GM19240 (cell line): Measurements from ENCODE around the gene ASPM.

Experiments used
- DNase-seq: peaks from one replicate; pipeline ENCODE4 v3.0.0; 2011; ENCODE audit warnings: low spot score; ENCODE audit not compliant: insufficient read length

Gene ASPM, protein sequence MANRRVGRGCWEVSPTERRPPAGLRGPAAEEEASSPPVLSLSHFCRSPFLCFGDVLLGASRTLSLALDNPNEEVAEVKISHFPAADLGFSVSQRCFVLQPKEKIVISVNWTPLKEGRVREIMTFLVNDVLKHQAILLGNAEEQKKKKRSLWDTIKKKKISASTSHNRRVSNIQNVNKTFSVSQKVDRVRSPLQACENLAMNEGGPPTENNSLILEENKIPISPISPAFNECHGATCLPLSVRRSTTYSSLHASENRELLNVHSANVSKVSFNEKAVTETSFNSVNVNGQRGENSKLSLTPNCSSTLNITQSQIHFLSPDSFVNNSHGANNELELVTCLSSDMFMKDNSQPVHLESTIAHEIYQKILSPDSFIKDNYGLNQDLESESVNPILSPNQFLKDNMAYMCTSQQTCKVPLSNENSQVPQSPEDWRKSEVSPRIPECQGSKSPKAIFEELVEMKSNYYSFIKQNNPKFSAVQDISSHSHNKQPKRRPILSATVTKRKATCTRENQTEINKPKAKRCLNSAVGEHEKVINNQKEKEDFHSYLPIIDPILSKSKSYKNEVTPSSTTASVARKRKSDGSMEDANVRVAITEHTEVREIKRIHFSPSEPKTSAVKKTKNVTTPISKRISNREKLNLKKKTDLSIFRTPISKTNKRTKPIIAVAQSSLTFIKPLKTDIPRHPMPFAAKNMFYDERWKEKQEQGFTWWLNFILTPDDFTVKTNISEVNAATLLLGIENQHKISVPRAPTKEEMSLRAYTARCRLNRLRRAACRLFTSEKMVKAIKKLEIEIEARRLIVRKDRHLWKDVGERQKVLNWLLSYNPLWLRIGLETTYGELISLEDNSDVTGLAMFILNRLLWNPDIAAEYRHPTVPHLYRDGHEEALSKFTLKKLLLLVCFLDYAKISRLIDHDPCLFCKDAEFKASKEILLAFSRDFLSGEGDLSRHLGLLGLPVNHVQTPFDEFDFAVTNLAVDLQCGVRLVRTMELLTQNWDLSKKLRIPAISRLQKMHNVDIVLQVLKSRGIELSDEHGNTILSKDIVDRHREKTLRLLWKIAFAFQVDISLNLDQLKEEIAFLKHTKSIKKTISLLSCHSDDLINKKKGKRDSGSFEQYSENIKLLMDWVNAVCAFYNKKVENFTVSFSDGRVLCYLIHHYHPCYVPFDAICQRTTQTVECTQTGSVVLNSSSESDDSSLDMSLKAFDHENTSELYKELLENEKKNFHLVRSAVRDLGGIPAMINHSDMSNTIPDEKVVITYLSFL (N-terminal part only)

DNA sequence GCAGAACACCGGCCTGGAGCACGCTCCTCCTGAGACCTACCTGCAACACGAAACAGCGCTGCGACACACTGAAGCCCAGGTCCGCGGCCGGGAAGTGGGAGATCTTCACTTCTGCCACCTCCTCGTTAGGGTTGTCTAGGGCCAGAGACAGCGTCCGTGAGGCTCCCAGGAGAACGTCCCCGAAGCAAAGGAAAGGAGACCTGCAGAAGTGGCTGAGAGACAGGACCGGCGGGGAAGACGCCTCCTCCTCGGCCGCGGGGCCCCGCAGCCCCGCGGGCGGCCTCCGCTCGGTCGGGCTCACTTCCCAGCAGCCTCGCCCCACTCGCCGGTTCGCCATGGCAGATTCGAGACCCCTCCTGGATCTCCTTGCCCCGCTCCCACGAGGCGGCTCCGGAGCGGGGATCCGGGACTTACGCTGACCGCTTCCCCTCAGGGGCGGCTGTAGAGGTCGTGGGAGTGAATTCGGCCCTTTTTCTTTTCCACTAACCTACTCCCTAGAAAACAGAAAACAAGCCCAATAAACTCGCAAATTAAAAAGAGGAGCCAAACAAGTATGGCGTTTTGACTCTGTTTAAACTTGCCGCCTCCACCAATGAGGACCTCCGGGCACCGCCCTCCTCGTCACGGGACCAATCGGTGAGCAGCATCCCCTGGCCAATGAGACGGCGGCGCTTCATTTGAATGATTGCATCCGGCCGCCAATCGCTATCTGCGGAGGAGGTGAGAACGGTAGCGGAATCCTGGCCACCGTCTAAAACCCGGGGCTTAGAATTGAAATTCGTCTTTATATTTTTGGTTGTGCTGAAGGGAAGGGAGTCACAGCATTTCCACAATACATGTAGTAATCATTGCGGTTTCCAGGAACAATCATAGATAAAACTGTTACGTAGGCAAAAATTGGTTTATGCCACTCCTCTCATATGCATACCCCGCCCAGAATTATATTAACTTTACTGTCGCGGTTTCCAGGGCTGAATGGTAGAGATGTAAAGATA lies at the start of gene ASPM:
ASPM (minus strand) TSS at position 569 of the 995 bp plus-strand sequence; CDS start at position 337, 232 bp downstream.
- DNase-seq = peak; percentile 55

DNA sequence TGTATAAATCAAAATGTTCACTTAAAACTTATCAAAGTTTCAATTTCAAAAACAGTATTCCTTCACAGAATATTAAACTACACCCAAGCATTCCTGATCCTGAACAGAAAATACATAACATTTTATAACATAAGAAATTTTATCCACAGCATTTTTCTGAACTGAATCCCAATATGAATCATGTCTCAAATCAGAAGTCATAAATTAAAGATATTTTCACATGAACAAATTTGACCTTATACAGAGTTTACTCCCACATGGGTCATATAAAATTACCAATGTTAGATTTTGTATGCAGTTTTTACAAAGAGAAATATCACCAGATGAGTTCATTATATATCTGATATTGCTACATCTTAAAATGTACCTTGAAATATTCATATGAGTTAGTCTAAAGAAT lies 48.6 kb upstream of the ASPM start:
- DNase-seq = no peak

GRCh38 chr1:197184190-197184589 lies 37.7 kb upstream of the ASPM start:
- DNase-seq = no peak

DNA sequence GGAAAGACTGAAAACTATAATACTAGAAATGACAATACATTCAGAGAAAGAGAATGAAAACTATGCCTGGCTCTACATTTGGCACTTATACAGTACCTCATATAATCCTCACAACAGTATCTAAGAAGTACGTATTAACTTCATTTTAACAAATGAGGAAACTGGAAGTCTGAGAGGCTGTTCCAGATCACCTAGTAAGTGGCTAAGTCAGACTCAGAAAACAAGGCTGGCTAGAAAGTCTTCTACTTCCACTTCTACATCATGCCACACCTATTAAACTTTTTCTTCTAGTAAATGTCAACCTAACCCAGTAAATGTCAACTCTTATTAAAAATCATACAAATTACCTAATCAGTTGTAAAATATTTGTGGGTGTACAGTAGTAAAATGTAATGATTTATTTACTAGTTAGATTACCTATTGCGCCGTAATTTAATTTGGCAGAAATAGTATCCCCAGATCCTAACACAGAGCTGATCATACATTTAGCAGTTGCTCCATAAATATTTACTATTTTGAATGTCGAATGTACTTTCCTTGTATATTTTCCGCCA lies 36.8 kb upstream of the ASPM start:
- DNase-seq = no peak

GRCh38 chr1:197182716-197183115 lies 36.2 kb upstream of the ASPM start:
- DNase-seq = no peak

GRCh38 chr1:197181982-197182381 lies 35.5 kb upstream of the ASPM start:
- no peak for DNase-seq

DNA sequence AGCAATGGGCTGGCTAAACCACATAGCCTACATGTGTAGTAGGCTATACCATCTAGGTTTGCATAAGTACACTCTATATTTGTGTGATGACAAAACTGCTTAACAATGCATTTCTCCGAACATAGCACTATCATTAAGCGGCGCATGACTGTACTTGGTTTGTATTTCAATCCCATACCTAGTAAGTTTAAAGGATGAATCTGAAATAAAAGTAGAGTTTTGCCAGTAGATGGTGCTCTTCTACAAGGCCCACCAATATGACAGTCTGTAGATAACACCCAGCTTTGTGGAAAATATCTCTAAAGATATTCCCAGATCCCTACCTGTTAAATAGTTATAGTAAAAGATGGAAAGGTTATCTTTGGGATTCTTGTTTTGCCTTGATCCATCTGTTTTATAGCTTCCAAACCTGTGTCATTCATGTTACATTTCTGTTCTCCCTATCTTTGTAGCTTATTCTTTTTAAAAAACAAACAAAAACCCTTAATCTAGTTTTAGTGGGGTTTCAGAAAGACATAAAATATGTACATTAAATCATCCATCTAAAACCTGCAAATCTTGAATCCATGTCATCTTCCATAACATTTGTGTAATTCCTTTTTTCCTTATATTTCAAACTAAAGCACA lies 33.9 kb upstream of the ASPM start:
- DNase-seq = no peak

- no peak for DNase-seq
Observed at GRCh38 chr1:197178998-197179397, 32.5 kb upstream of the ASPM start.

DNA sequence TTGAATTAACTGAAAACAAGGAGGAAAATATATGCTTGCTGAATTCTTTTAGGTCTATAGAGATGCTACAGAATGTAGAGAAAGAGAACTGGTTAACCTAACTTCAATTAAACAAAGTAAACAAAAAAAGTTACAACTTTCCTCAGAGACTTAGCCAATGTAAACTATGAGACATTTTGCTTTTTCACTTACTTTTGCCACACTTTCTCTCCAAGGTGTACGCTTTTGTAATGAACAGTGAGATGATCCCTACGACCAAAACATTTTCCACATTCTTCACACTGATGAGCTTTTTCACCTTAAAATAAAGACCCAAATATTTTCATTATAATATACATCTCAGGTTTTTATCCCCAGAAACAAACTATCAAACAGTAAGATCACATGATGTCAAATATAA lies 28.3 kb upstream of the ASPM start:
- DNase-seq = no peak

DNA sequence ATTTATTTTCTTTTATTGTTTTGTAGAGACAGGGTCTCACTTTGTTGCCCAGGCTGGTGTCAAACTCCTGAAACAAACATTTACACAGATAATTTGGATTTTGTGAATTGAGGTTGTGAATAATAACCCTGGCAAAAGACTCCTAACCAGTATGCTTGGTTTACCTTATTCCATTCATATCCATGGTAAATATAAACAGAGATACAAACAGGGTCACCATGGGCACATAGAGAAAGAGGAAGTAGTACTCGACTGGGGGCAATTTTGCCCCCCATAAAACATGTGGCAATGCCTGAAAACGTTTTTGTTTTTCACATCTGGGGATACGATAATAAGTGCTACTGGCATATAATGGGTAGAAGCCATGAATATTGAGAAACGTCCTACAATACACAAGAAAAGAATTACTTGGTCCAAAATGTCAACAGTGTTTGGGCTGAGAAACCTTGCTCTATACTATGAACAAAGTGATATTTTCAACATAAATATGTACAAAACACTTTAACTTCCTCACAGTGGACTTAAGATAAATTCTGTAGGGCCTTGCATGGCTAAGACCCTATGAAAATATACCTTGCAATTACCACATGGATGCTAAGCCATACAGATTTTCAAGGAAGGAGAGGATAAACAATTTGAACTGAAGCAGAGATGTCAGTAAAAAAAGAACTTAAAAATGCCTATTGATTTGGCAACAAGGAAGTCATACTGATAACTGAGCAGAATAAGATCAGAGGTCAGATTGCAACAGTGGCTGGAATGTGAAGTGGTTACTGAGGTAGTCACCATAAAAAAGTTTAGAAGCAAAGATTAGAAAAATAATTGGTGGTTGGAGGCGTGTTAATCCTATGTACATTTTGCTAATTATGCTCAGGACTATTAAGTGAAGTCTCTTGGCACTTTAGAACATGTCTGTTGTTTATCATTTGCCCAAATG lies 27.4 kb upstream of the ASPM start:
- DNase-seq = no peak

DNA sequence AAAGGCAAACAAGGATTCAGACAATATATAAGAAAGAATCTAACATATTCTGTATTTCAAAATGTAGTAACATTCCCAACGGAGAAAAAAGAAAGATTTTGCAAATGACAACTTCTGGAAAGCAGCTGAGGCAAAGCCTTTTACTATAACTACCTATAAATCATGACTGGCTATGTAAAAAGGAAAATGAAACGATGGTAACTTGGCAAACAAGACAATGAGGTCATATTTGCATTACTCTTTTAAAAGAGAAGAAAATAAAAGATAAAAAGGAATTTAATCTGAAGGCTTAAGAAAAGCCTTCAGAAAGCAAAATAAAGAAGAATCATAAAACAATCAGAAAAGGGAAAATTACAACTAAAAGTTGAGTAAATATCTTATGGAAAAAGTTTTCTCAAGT lies 25.1 kb upstream of the ASPM start:
- no peak for DNase-seq

DNA sequence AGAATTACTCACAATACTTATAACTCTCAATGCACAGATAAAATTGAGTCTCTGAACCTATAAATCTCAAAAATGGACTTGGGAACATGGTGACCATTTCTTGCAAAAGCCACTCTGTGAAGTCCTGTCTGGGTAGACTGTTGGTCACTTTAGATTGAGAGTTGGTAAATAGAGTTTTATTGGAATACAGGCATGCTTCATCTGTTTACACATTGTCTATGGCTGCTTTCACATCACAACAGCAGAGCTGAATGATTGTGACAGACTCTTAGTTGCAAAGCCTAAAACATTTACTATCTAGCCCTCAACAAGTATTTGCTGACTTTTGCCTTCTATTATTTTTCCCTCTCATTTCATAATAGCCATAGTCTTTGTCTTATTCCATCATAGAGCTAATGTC lies 24.1 kb upstream of the ASPM start:
- DNase-seq = no peak

DNA sequence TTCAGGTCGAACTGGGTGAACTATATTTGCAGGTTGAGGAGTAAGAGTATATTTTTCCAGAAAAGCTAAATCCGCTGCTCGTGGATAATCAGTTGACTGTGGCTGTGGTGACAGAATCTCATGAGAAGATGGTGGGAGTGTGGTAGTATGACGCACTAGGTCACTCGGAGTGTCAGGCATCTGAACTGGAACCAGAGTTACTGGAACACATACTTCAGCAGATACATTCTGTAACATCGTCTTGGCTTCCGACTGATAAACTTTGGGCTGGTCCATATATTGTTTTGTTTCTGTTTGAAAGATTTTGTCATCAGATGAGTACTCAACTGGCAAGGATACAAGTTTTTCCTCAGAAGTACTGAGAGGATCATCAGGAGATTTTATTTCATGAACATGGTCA lies 13.0 kb upstream of the ASPM start:
- no peak for DNase-seq

DNA sequence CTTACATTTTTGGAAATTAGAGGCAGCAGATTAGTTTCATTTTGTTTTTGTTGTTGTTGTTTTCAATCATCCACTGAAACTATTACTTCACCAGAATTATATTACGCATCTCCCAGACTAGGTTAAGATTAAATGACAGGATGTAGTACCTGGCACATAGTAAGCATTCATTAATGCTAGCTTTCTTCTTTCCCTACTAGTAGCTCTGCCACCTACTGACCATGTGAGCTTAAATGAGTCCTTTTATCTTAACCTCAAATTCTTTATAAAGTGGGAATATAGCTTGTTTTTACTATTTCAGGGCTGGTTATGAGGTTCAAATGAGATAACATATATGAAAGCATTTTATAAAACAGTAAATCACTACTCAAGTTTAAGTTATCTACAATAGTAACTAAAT lies 10.2 kb upstream of the ASPM start:
- no peak for DNase-seq

DNA sequence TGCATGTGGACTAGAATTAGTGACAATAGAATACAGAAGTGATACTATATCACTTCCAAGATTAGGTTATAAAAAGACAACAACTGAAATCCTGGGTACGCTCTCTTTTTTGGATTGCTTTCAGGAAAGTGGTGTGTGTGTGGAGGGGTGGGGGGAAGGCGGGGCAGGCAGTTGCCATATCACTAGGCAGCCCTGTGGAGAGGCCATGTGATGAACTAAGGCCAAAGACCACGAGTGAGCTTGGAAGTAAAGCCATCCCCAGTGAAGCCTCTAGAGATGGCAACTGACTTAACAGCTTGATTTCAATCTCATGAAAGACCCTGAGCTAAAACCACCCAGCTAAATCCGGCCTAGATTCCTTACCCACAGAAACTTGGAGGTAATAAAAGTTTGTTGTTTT lies 6.2 kb upstream of the ASPM start:
- no peak for DNase-seq

GRCh38 chr1:197151185-197151584 lies 4.7 kb upstream of the ASPM start:
- DNase-seq = no peak

DNA sequence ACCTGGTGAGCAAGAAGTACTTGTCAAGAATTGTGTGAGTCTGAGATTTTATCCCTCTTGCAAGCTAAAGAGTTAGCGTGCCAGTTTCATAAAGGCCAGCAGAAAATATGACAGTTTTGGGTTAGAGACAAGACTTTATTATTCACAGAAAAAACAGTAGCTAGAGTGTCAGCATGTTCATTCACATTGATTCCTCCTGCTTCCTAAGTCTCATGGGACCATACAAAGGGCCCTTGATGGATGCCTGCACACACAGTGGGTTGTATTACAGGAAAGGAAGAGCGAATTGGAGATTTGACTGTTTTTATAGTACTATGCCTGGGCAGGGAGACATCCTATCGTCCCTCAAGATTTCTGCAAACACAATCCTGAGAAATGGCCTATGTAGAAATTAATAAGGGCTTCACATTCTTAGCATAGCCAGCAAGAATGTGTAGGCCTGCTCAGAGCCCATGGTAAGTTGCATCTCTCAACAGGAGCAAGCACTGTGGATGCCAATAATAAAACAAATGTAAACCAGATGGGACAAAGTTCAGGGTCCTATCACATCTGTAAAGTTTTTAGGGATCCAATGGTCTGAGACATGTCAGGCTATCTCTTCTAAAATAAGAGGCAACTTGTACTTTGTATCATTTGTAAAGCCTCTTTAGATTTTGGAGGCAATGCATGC lies 4.0 kb upstream of the ASPM start:
- DNase-seq = no peak

DNA sequence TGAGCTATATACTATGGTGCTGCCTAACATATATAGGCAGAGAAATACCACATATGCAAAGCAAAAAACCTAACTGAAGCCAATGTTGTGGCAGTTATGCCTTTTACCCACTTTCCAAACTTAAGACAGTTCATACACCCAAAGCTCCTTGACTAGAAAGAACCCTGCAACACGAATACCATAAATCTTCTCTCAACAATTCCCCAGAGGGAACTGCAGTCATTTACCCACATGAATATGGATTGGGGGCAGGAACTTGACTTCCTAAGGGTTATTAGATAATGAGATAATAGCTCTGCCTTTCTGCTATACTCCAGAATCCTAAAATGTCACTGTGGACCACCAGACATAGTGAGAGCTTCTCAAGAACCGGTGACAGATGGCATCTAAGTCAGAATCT lies 2.9 kb upstream of the ASPM start:
- no peak for DNase-seq
